GM12801 (cell line): ENCODE data around the gene HERC3.

Experiments
- TF ChIP-seq, protein P1 (sequence below): IDR thresholded peaks from one replicate; pipeline ENCODE4 v1.5.1; 2011; ENCODE audit warnings: control low read depth; ENCODE audit not compliant: insufficient read length; ENCODE audit errors: extremely low read depth

The HERC3 gene

GRCh38 chr4:88742561-88742960 is 150.3 kb downstream of the HERC3 start:
- TF ChIP-seq, protein P1, sequence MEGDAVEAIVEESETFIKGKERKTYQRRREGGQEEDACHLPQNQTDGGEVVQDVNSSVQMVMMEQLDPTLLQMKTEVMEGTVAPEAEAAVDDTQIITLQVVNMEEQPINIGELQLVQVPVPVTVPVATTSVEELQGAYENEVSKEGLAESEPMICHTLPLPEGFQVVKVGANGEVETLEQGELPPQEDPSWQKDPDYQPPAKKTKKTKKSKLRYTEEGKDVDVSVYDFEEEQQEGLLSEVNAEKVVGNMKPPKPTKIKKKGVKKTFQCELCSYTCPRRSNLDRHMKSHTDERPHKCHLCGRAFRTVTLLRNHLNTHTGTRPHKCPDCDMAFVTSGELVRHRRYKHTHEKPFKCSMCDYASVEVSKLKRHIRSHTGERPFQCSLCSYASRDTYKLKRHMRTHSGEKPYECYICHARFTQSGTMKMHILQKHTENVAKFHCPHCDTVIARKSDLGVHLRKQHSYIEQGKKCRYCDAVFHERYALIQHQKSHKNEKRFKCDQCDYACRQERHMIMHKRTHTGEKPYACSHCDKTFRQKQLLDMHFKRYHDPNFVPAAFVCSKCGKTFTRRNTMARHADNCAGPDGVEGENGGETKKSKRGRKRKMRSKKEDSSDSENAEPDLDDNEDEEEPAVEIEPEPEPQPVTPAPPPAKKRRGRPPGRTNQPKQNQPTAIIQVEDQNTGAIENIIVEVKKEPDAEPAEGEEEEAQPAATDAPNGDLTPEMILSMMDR, result no peak

- TF ChIP-seq, protein P1, result no peak
Measured at GRCh38 chr4:88743696-88744095, 151.4 kb downstream of the HERC3 start.

GRCh38 chr4:88744609-88745008 is 152.3 kb downstream of the HERC3 start:
- TF ChIP-seq, protein P1, result no peak

DNA sequence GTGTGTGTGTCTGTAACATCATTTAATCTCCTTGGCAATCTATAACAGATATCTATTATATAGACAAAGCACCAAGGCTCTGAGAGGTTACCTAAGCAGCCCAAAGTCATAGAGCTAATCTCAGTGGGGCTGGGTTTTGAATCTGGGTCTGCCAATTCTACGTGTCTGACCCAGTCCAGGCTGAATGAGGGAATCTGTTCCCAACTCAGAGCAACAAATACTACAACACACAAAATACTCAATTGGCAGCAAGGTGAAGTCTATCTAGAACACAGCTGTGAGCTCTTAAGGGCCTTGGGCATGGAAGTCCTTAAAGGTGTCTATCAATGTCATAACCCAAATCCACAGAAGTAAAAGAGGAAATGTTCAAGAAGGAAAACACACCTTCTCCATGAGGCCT is 152.9 kb downstream of the HERC3 start:
- TF ChIP-seq, protein P1, result no peak

DNA sequence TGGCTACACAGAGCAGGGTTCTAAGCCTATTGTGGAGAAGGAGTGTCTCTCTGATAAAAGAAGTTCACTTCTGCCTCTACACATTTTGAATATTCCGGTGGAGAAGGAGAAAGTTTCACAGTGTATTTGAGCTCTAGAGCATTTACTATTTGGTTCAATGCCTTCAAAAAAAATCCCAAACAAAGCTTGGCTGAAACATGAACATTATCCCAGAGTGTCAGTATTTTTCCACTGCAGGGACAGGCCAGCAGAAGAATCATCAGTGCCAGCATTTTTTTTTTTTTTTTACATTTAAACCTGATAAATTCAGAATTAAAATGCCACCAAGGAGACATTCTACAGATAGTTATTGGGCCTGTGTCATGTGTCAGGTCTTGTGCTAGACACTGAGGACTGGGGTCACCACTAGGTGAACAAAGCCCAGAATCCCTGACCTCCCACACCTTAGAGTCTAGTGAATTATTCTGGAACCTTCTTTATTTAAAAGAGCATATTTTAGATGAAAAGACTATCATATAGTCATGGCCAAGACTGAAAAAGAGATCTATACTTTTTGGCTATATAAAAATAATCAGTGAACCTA is 153.4 kb downstream of the HERC3 start:
- TF ChIP-seq, protein P1, result no peak

- TF ChIP-seq, protein P1, result no peak
Measured at GRCh38 chr4:88746206-88746605, 153.9 kb downstream of the HERC3 start.

- TF ChIP-seq, protein P1, result no peak
Measured at GRCh38 chr4:88747351-88747750, 155.1 kb downstream of the HERC3 start.
